ENCODE results near the gene ATG4D.

GRCh38 chr19:10500247-10500592 lies 43.5 kb upstream of the ATG4D start:
- TF ChIP-seq, protein P1, sequence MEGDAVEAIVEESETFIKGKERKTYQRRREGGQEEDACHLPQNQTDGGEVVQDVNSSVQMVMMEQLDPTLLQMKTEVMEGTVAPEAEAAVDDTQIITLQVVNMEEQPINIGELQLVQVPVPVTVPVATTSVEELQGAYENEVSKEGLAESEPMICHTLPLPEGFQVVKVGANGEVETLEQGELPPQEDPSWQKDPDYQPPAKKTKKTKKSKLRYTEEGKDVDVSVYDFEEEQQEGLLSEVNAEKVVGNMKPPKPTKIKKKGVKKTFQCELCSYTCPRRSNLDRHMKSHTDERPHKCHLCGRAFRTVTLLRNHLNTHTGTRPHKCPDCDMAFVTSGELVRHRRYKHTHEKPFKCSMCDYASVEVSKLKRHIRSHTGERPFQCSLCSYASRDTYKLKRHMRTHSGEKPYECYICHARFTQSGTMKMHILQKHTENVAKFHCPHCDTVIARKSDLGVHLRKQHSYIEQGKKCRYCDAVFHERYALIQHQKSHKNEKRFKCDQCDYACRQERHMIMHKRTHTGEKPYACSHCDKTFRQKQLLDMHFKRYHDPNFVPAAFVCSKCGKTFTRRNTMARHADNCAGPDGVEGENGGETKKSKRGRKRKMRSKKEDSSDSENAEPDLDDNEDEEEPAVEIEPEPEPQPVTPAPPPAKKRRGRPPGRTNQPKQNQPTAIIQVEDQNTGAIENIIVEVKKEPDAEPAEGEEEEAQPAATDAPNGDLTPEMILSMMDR (IDR thresholded peaks at IDR 0.05): no peak
- no peak for TF ChIP-seq POLR2A (IDR thresholded peaks at IDR 0.05)
